ENCODE measurements around the gene NANS. TPM values are rescaled to one million over a fixed set of nuclear protein-coding genes. Genes with fewer than 3 reads are reported as not detected.

Gene NANS
- total and polyA plus RNA-seq, 8 donors: 22.8 to 36.5 (median 30.5) TPM

GRCh38 chr9:98047002-98047401 lies 9.5 kb upstream of the NANS start:
- H3K9me3 ChIP-seq: no peaks in the 10 kb centered on the region
- intact Hi-C loops (cut with DNase I): no loop called here
- DNase-seq (no peak), ATAC-seq (no peak), FAIRE-seq (no peak)
- no peaks in the 10 kb centered on the region for H3K4me1 ChIP-seq
- no peaks in the 10 kb centered on the region for H3K27me3 ChIP-seq
- no peaks in the 10 kb centered on the region for H3K36me3 ChIP-seq
- H3K27ac ChIP-seq: no peak overlapping the region
- no peak for TF ChIP-seq CTCF (IDR thresholded peaks at IDR 0.05)
- WGBS, 2 donors: 79 to 84% methylated on average over 5 of the region's 5 CpGs
- H3K4me3 ChIP-seq: no peak overlapping the region

GRCh38 chr9:98049288-98050072 lies 7.1 kb upstream of the NANS start:
- DNase-seq: no peak
- WGBS, 2 donors: 60 to 87% methylated on average over 1 of the region's 1 CpG
- FAIRE-seq: no peak
- no peak for TF ChIP-seq CTCF (IDR thresholded peaks at IDR 0.05)
- Histone ChIP-seq H3K27ac (no peak overlapping the region), H3K4me1 (no peaks in the 10 kb centered on the region), H3K27me3 (no peaks in the 10 kb centered on the region), H3K4me3 (no peak overlapping the region), H3K9me3 (no peaks in the 10 kb centered on the region), H3K36me3 (no peaks in the 10 kb centered on the region)
- no peak for ATAC-seq
- intact Hi-C loops (cut with DNase I): no loop called here

GRCh38 chr9:98050351-98050750 lies 6.2 kb upstream of the NANS start:
- FAIRE-seq: no peak
- intact Hi-C loops (cut with DNase I): no loop called here

GRCh38 chr9:98054376-98054951 lies 2.1 kb upstream of the NANS start:
- no peak for FAIRE-seq
- no peak for ATAC-seq
- Histone ChIP-seq H3K4me3 (no peak overlapping the region), H3K36me3 (no peaks in the 10 kb centered on the region), H3K27me3 (no peaks in the 10 kb centered on the region), H3K9me3 (no peaks in the 10 kb centered on the region), H3K4me1 (peaks cover 0 to 9% (median 6%) of the 10 kb centered on the region in 3 donors), H3K27ac (no peak overlapping the region)
- WGBS, 2 donors: 95% methylated on average over 7 of the region's 7 CpGs
- intact Hi-C loops (cut with DNase I): no loop called here
- DNase-seq: no peak
- no peak for TF ChIP-seq CTCF (IDR thresholded peaks at IDR 0.05)

More at GRCh38 chr9:98050351-98050750, 6.2 kb upstream of the NANS start:
- Histone ChIP-seq H3K36me3 (no peaks in the 10 kb centered on the region), H3K4me3 (no peak overlapping the region), H3K27me3 (no peaks in the 10 kb centered on the region), H3K4me1 (no peaks in the 10 kb centered on the region), H3K27ac (no peak overlapping the region), H3K9me3 (no peaks in the 10 kb centered on the region)
- no peak for TF ChIP-seq CTCF (IDR thresholded peaks at IDR 0.05)
- ATAC-seq (no peak), DNase-seq (no peak)
- 90% methylated on average over 4 of the region's 4 CpGs for WGBS, 2 donors
